ENCODE measurements around the gene ADM2. TPM values are rescaled to one million over a fixed set of nuclear protein-coding genes. Genes with fewer than 3 reads are reported as not detected.

ADM2 gene
- total and polyA plus RNA-seq, 2 of the 13 experiments (the other 11 are each of a cell fraction or from before 2014, with no cell fraction given) = 1.2 to 3.0 TPM

DNA sequence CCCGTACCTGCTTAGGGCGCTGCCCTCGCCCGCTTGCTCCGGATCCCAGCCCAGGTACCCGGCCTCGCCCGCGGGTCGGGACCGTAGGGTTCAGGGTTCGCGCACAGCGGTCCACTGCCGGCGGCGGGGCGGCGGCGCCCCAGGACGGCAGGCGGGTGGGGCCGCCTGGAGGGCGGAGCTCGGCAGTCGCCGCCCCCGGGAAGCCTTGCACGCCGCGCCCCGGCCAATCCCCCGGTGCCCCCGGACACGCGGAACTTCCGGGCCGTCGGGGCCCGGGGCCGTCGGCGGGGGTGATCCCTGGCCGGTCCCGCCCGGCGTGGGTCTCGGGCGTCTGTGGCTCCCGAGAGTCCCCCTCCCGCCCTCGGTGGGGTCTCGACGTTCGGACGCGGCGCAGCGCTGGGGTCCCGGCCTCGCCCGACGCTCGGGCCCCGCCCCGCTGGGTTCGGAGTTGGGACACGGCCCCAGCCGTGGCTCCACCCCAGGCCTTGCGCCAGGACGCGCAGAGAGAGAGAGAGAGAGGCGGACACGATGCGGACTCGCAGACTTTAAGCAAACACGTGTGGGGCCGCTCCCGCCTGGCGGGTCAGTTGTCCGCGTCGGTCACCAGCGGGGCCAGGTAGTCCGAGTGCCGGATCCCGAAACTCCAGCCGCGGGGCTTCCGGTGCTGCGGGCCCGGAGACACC lies 48.7 kb downstream of the ADM2 start, which contains the start of gene TYMP (continued):
- TF ChIP-seq, protein P1, sequence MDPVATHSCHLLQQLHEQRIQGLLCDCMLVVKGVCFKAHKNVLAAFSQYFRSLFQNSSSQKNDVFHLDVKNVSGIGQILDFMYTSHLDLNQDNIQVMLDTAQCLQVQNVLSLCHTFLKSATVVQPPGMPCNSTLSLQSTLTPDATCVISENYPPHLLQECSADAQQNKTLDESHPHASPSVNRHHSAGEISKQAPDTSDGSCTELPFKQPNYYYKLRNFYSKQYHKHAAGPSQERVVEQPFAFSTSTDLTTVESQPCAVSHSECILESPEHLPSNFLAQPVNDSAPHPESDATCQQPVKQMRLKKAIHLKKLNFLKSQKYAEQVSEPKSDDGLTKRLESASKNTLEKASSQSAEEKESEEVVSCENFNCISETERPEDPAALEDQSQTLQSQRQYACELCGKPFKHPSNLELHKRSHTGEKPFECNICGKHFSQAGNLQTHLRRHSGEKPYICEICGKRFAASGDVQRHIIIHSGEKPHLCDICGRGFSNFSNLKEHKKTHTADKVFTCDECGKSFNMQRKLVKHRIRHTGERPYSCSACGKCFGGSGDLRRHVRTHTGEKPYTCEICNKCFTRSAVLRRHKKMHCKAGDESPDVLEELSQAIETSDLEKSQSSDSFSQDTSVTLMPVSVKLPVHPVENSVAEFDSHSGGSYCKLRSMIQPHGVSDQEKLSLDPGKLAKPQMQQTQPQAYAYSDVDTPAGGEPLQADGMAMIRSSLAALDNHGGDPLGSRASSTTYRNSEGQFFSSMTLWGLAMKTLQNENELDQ (CRISPR knock-in tag; IDR thresholded peaks at IDR 0.05; ENCODE audit: borderline replicate concordance) = no peak
- 0 out of 2 replicates have a peak, but pooled peaks have one; percentile 85 for TF ChIP-seq ZNF737 (CRISPR knock-in tag; IDR thresholded peaks at IDR 0.05; ENCODE audit: borderline replicate concordance)
- TF ChIP-seq EED (CRISPR knock-in tag; IDR thresholded peaks at IDR 0.05) = peak; percentile 74; the same call in 1 of the 2 replicates
- peak; percentile 39 for TF ChIP-seq ZEB1 (IDR thresholded peaks at IDR 0.05; ENCODE audit: insufficient replicate concordance, low read depth)
- TF ChIP-seq, protein P2, sequence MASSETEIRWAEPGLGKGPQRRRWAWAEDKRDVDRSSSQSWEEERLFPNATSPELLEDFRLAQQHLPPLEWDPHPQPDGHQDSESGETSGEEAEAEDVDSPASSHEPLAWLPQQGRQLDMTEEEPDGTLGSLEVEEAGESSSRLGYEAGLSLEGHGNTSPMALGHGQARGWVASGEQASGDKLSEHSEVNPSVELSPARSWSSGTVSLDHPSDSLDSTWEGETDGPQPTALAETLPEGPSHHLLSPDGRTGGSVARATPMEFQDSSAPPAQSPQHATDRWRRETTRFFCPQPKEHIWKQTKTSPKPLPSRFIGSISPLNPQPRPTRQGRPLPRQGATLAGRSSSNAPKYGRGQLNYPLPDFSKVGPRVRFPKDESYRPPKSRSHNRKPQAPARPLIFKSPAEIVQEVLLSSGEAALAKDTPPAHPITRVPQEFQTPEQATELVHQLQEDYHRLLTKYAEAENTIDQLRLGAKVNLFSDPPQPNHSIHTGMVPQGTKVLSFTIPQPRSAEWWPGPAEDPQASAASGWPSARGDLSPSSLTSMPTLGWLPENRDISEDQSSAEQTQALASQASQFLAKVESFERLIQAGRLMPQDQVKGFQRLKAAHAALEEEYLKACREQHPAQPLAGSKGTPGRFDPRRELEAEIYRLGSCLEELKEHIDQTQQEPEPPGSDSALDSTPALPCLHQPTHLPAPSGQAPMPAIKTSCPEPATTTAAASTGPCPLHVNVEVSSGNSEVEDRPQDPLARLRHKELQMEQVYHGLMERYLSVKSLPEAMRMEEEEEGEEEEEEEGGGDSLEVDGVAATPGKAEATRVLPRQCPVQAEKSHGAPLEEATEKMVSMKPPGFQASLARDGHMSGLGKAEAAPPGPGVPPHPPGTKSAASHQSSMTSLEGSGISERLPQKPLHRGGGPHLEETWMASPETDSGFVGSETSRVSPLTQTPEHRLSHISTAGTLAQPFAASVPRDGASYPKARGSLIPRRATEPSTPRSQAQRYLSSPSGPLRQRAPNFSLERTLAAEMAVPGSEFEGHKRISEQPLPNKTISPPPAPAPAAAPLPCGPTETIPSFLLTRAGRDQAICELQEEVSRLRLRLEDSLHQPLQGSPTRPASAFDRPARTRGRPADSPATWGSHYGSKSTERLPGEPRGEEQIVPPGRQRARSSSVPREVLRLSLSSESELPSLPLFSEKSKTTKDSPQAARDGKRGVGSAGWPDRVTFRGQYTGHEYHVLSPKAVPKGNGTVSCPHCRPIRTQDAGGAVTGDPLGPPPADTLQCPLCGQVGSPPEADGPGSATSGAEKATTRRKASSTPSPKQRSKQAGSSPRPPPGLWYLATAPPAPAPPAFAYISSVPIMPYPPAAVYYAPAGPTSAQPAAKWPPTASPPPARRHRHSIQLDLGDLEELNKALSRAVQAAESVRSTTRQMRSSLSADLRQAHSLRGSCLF (CRISPR knock-in tag; IDR thresholded peaks at IDR 0.05; ENCODE audit: borderline replicate concordance) = peak; percentile 96; the same call in 1 of the 2 replicates
- TF ChIP-seq ZFP36L1 (CRISPR knock-in tag; IDR thresholded peaks at IDR 0.05) = no peak
- TF ChIP-seq, protein P3, sequence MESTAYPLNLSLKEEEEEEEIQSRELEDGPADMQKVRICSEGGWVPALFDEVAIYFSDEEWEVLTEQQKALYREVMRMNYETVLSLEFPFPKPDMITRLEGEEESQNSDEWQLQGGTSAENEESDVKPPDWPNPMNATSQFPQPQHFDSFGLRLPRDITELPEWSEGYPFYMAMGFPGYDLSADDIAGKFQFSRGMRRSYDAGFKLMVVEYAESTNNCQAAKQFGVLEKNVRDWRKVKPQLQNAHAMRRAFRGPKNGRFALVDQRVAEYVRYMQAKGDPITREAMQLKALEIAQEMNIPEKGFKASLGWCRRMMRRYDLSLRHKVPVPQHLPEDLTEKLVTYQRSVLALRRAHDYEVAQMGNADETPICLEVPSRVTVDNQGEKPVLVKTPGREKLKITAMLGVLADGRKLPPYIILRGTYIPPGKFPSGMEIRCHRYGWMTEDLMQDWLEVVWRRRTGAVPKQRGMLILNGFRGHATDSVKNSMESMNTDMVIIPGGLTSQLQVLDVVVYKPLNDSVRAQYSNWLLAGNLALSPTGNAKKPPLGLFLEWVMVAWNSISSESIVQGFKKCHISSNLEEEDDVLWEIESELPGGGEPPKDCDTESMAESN (CRISPR knock-in tag; conservative IDR thresholded peaks at IDR 0.05) = no peak
- peak; percentile 84 for TF ChIP-seq HOXA3 (CRISPR knock-in tag; IDR thresholded peaks at IDR 0.05)
- TF ChIP-seq TCF7 (IDR thresholded peaks at IDR 0.05; ENCODE audit: low read depth) = no peak
- 0 out of 2 replicates have a peak, but pooled peaks have one; percentile 8 for TF ChIP-seq NFYB (CRISPR knock-in tag; IDR thresholded peaks at IDR 0.05)
- TF ChIP-seq ZSCAN22 (CRISPR knock-in tag; IDR thresholded peaks at IDR 0.05) = no peak
- peak; percentile 52; the same call in 1 of the 2 replicates for TF ChIP-seq KMT2A (CRISPR knock-in tag; IDR thresholded peaks at IDR 0.05)
- TF ChIP-seq ZMYM4 (CRISPR knock-in tag; IDR thresholded peaks at IDR 0.05) = no peak
- TF ChIP-seq AGO2 (optimal IDR thresholded peaks at IDR 0.05; ENCODE audit: low read depth, low read length) = peak; percentile 86
- peak; percentile 69; the same call in 1 of the 2 replicates for TF ChIP-seq ZSCAN12 (CRISPR knock-in tag; IDR thresholded peaks at IDR 0.05)
- TF ChIP-seq, protein P4, sequence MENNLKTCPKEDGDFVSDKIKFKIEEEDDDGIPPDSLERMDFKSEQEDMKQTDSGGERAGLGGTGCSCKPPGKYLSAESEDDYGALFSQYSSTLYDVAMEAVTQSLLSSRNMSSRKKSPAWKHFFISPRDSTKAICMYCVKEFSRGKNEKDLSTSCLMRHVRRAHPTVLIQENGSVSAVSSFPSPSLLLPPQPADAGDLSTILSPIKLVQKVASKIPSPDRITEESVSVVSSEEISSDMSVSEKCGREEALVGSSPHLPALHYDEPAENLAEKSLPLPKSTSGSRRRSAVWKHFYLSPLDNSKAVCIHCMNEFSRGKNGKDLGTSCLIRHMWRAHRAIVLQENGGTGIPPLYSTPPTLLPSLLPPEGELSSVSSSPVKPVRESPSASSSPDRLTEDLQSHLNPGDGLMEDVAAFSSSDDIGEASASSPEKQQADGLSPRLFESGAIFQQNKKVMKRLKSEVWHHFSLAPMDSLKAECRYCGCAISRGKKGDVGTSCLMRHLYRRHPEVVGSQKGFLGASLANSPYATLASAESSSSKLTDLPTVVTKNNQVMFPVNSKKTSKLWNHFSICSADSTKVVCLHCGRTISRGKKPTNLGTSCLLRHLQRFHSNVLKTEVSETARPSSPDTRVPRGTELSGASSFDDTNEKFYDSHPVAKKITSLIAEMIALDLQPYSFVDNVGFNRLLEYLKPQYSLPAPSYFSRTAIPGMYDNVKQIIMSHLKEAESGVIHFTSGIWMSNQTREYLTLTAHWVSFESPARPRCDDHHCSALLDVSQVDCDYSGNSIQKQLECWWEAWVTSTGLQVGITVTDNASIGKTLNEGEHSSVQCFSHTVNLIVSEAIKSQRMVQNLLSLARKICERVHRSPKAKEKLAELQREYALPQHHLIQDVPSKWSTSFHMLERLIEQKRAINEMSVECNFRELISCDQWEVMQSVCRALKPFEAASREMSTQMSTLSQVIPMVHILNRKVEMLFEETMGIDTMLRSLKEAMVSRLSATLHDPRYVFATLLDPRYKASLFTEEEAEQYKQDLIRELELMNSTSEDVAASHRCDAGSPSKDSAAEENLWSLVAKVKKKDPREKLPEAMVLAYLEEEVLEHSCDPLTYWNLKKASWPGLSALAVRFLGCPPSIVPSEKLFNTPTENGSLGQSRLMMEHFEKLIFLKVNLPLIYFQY (CRISPR knock-in tag; IDR thresholded peaks at IDR 0.05; ENCODE audit: borderline replicate concordance) = peak; percentile 12; the same call in 1 of the 2 replicates

Measured in HepG2 (cell line).